ENCODE data around the gene DNM2.

GRCh38 chr19:10747674-10748073 is 29.8 kb downstream of the DNM2 start:
- TF ChIP-seq ZNF354B (CRISPR knock-in tag; IDR thresholded peaks at IDR 0.05) (no peak), POLR2AphosphoS5 (IDR thresholded peaks at IDR 0.05; ENCODE audit: low read depth, low read length) (no peak), SUZ12 (IDR thresholded peaks at IDR 0.05; ENCODE audit: low read depth, low read length) (no peak), ZFP36 (IDR thresholded peaks at IDR 0.05; ENCODE audit: borderline replicate concordance, low read depth, low read length, partially characterized antibody) (no peak), CTCF (CRISPR knock-in tag; IDR thresholded peaks at IDR 0.05) (no peak), MXI1 (IDR thresholded peaks at IDR 0.05; ENCODE audit: borderline replicate concordance, low read depth, low read length) (no peak), FOXJ3 (CRISPR knock-in tag; IDR thresholded peaks at IDR 0.05; ENCODE audit: borderline replicate concordance) (no peak), ZBTB46 (CRISPR knock-in tag; IDR thresholded peaks at IDR 0.05; ENCODE audit: borderline replicate concordance) (no peak), ZFP1 (CRISPR knock-in tag; IDR thresholded peaks at IDR 0.05) (no peak), ZNF644 (CRISPR knock-in tag; IDR thresholded peaks at IDR 0.05; ENCODE audit: low read depth) (no peak), ZNF670 (CRISPR knock-in tag; IDR thresholded peaks at IDR 0.05; ENCODE audit: borderline replicate concordance) (no peak), RELA (CRISPR knock-in tag; IDR thresholded peaks at IDR 0.05) (no peak), ZNF646 (CRISPR knock-in tag; IDR thresholded peaks at IDR 0.05) (no peak), ATF1 (CRISPR knock-in tag; IDR thresholded peaks at IDR 0.05) (no peak)

Data from HepG2 (cell line).